ENCODE results near the gene C2orf68. TPM values are rescaled to one million over a fixed set of nuclear protein-coding genes. Genes with fewer than 3 reads are reported as not detected.
A peak's percentile ranks its signal among the peaks of the same experiment; 100 is the strongest.

Gene C2orf68
- polyA plus RNA-seq, 1 of the 3 experiments (the other 2 are of a cell fraction) = 14.5 TPM

DNA sequence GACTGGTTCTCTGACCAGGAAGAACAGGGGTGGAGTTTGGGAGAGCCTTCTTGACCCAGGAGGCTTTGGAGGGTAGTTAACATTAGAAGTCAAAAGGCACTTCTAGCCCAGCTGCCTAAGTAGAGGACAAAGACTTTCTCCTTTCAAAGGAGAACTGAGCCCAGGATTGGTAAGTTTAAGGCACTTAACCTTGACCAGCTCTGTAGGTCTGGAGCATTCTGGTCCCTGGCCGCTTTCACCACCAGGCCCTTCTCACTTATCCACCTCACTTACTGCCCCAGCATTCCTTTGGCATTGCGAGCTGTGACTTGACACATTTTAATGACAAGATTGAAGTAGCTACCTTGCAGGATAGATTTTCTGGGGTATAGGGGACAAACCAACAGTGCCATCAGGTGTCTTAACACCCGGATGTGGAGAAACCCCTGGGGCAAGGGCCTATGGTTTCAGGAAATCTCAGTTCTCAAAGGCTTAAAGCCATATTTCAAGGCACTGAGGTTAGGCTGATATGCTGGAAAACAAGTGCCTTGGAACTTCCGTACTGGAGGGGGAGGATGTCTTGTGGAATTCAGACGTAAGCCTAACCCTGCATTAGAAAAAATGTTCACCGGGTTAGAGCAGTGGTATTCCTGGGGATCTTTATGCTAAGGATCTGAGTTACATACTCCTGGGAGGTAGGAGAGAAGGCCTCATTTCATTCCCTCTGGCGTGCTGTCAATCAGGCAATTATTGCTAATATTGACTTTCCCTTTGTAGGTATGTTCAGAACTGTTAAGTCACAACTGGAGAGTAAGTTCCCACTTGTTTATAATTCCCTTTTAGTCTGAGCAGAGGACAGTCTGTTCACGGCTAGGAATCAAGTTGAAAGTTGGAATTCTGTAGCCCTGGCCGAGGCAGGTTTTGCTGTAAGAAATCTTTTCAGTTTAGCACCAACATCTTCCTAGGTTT, 4.3 kb downstream of the C2orf68 start:
- Histone ChIP-seq H3K4me2 (no peak overlapping the region), H3K9me2 (no peaks in the 10 kb centered on the region), H3K4me1 (ENCODE audit: control insufficient read depth in 1 of 2, insufficient read depth in 2 of 2, low read depth in 1 of 2, low read length in 1 of 2) (peaks cover 6 to 20% of the 10 kb centered on the region in 2 experiments; a peak in 2 of 4 replicates), H3K27me3 (ENCODE audit: insufficient read depth) (no peaks in the 10 kb centered on the region), H3K79me2 (ENCODE audit: insufficient read depth) (peaks cover 59% of the 10 kb centered on the region), H3K9me3 (no peaks in the 10 kb centered on the region), H3K36me3 (replicated peaks in 1 of 2; ENCODE audit: control insufficient read depth in 1 of 2, insufficient read depth in 2 of 2, low read length in 1 of 2) (peaks cover 21 to 33% of the 10 kb centered on the region in 2 experiments), H3K27ac (ENCODE audit: low read depth in 2 of 2, low read length in 1 of 2) (no peak overlapping the region; a peak in 1 of 4 replicates), H4K20me1 (ENCODE audit: insufficient read depth) (no peaks in the 10 kb centered on the region), H2AFZ (ENCODE audit: low read depth) (no peak overlapping the region), H3F3A (replicated peaks; ENCODE audit: insufficient read depth) (peaks cover 31% of the 10 kb centered on the region), H3K4me3 (ENCODE audit: low read depth in 2 of 2, low read length in 1 of 2) (no peak overlapping the region), H3K9ac (no peak overlapping the region)
- CTCF ChIA-PET = no interaction called here
- POLR2A ChIA-PET = interaction anchor here (0.7 to 1.4 kb wide), 2 partner anchors 12 to 679 kb away, joined by 3 to 4 read pairs; partner anchors contain the start of gene RNF181
- TF ChIP-seq FOXM1 (IDR thresholded peaks at IDR 0.05; ENCODE audit: low read depth) (no peak), GABPA (IDR thresholded peaks at IDR 0.05; ENCODE audit: low read depth) (no peak), YY1 (IDR thresholded peaks at IDR 0.05; ENCODE audit: low read depth) (no peak), EZH2phosphoT487 (IDR thresholded peaks at IDR 0.05; ENCODE audit: borderline replicate concordance, low read depth) (no peak)
- no peak for DNase-seq
- WGBS (ENCODE audit: low lambda C conversion rate) = 95% methylated on average over 9 of the region's 9 CpGs

GRCh38 chr2:85606116-85606455, 5.8 kb downstream of the C2orf68 start:
- CTCF ChIA-PET = interaction anchor here (1.2 kb wide), 1 partner anchor 123 kb away, joined by 5 read pairs; no protein-coding TSS in a partner anchor
- Histone ChIP-seq H2AFZ (ENCODE audit: low read depth) (no peak overlapping the region), H3K27me3 (ENCODE audit: insufficient read depth) (no peaks in the 10 kb centered on the region), H3K27ac (ENCODE audit: low read depth in 2 of 2, low read length in 1 of 2) (peak overlapping the region; percentile 30 to 47; a peak in 3 of 4 replicates), H3K9me3 (no peaks in the 10 kb centered on the region), H4K20me1 (ENCODE audit: insufficient read depth) (no peaks in the 10 kb centered on the region), H3F3A (replicated peaks; ENCODE audit: insufficient read depth) (peaks cover 26% of the 10 kb centered on the region), H3K4me3 (ENCODE audit: low read depth in 2 of 2, low read length in 1 of 2) (no peak overlapping the region), H3K4me2 (0 out of 2 replicates have a peak overlapping the region, but pooled peaks have one; percentile 15), H3K79me2 (ENCODE audit: insufficient read depth) (peaks cover 44% of the 10 kb centered on the region), H3K4me1 (ENCODE audit: control insufficient read depth in 1 of 2, insufficient read depth in 2 of 2, low read depth in 1 of 2, low read length in 1 of 2) (peaks cover 6 to 27% of the 10 kb centered on the region in 2 experiments; a peak in 2 of 4 replicates), H3K36me3 (replicated peaks in 1 of 2; ENCODE audit: control insufficient read depth in 1 of 2, insufficient read depth in 2 of 2, low read length in 1 of 2) (peaks cover 21 to 33% of the 10 kb centered on the region in 2 experiments), H3K9ac (no peak overlapping the region), H3K9me2 (no peaks in the 10 kb centered on the region)
- 88% methylated on average over 7 of the region's 7 CpGs for WGBS (ENCODE audit: low lambda C conversion rate)
- POLR2A ChIA-PET = interaction anchor here (1.2 kb wide), 1 partner anchor 150 kb away, joined by 3 read pairs; no protein-coding TSS in a partner anchor
- TF ChIP-seq TAF1 (IDR thresholded peaks at IDR 0.05; ENCODE audit: borderline replicate concordance, low read depth, low read length) (no peak), POLR2AphosphoS5 (IDR thresholded peaks at IDR 0.05; ENCODE audit: low read depth, low read length) (peak; percentile 14; the same call in 1 of the 2 replicates), USF2 (IDR thresholded peaks at IDR 0.05; ENCODE audit: borderline replicate concordance, low read depth, low read length) (no peak)
- no peak for DNase-seq
